ENCODE results near the gene SERINC3. TPM values are rescaled to one million over a fixed set of nuclear protein-coding genes. Genes with fewer than 3 reads are reported as not detected.
A peak's percentile ranks its signal among the peaks of the same experiment; 100 is the strongest.

Gene SERINC3
- polyA plus RNA-seq (118 to 151 TPM (median 145 TPM) in 3 replicates), polyA minus RNA-seq (152 to 382 TPM (median 316 TPM) in 3 replicates)
- polyA plus RNA-seq (2011; ENCODE audit: low read depth): 35.8 TPM
- polyA plus RNA-seq (2011; cell fraction: cytosol; rRNA removed): 82.7 and 125 TPM in 2 replicates
- 184 and 222 TPM in 2 replicates for polyA plus RNA-seq (2011; cell fraction: nucleus; rRNA removed)
- polyA plus RNA-seq (2012; ENCODE audit: low replicate concordance): 67.3 and 95.2 TPM in 2 replicates
- 157 TPM for polyA minus RNA-seq (2011; cell fraction: cytosol; rRNA and poly(A)+ RNA removed)
- 168 and 227 TPM in 2 replicates for polyA minus RNA-seq (2011; cell fraction: nucleus; rRNA and poly(A)+ RNA removed)

DNA sequence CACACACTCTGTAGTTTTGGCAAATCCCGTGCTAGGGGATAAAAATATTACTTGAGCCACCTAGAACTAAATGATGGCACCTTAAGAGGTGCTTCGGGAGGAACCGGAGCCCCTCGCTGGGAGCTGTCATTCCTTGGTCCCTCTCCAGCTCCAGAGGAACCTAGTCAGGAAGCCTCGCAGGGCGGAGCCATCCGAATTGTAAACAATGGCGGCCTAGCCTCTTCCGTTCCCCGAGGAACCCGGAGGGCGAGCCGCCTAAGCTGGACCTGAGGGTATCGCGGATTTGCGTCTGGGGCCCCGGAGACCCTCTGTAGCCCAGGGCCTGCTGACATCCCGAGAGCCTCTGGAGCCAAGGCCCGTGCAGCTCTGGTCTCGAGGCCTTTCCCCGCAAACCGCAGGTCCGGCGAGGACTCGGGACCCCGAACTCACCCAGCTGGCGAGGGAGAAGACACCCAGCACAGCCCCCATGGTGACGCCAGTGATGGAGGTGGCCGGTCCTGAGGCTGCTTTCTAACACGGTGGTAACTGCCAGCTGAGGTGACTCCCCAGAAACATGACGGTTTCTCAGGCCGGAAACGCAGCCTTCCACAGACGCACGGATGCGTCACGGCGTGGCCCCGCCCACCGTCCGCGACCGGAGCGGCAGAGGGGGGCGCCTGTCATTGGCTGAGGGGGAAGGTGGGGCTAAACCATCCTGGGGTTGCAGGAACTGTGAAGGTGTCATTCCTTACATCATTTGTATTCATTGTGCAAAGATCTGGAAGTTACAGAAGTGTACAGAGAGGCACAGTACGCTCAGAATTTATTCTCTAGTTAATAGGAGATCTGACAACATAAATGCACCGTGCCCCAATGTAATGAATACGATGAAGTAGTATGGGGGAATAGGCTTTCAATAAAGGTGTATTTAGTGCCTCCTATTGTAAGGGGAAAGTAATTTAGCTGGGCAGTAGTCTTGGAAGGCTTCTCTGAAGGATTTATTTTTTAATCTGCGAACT, at the start of gene SERINC3:
TSS of gene SERINC3 (minus strand) at position 587 of the 998 bp plus-strand sequence. CDS start at position 468, 119 bp downstream.
- dilution Hi-C loops (cut with MboI; ENCODE audit: extremely low pct_ligation_motif_present, low sequenced_read_pairs): no loop called here
- H2AFZ ChIP-seq (ENCODE audit: control insufficient read depth, low read length): peak within 1 kb of the TSS; percentile 89
- TF ChIP-seq, protein P1, sequence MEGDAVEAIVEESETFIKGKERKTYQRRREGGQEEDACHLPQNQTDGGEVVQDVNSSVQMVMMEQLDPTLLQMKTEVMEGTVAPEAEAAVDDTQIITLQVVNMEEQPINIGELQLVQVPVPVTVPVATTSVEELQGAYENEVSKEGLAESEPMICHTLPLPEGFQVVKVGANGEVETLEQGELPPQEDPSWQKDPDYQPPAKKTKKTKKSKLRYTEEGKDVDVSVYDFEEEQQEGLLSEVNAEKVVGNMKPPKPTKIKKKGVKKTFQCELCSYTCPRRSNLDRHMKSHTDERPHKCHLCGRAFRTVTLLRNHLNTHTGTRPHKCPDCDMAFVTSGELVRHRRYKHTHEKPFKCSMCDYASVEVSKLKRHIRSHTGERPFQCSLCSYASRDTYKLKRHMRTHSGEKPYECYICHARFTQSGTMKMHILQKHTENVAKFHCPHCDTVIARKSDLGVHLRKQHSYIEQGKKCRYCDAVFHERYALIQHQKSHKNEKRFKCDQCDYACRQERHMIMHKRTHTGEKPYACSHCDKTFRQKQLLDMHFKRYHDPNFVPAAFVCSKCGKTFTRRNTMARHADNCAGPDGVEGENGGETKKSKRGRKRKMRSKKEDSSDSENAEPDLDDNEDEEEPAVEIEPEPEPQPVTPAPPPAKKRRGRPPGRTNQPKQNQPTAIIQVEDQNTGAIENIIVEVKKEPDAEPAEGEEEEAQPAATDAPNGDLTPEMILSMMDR (optimal IDR thresholded peaks at IDR 0.05 in 1 of 3, IDR thresholded peaks at IDR 0.05 in 1 of 3, conservative IDR thresholded peaks at IDR 0.05 in 1 of 3; ENCODE audit: extremely low read depth in 1 of 3, insufficient read depth in 2 of 3, low read length in 3 of 3): no peak
- TF ChIP-seq EZH2 (IDR thresholded peaks at IDR 0.05; ENCODE audit: low read length): no peak
- H3K36me3 ChIP-seq (ENCODE audit: control insufficient read depth in 2 of 2, extremely low read depth in 1 of 2, insufficient read depth in 2 of 2, low read length in 2 of 2): no peaks in the 10 kb centered on the region
- H3K4me1 ChIP-seq (ENCODE audit: control insufficient read depth, extremely low read depth, insufficient read depth, low read length): peaks cover 27% of the 10 kb centered on the region
- H3K4me3 ChIP-seq (ENCODE audit: control insufficient read depth in 2 of 3, extremely low read depth in 1 of 3, insufficient read depth in 2 of 3, low read depth in 1 of 3, low read length in 3 of 3): peak within 1 kb of the TSS; percentile 95 to 100 (median 97)
- peak within 1 kb of the TSS; percentile 95 for H3K4me2 ChIP-seq (ENCODE audit: control insufficient read depth, extremely low read depth, insufficient read depth, low read depth, low read length)
- DNase-seq (ENCODE audit: low read depth, low spot score): peak; percentile 45
- FAIRE-seq: peak; percentile 75
- peaks cover 5% of the 10 kb centered on the region for H3K9me1 ChIP-seq (ENCODE audit: control insufficient read depth, extremely low read depth, insufficient read depth, low read length)
- peaks cover 49% of the 10 kb centered on the region for H3K79me2 ChIP-seq (ENCODE audit: control insufficient read depth, insufficient read depth, low read length)
- H3K9ac ChIP-seq (ENCODE audit: control insufficient read depth, extremely low read depth, insufficient read depth, low read length): peak within 1 kb of the TSS; percentile 100
- peaks cover 11% of the 10 kb centered on the region for H4K20me1 ChIP-seq (ENCODE audit: control insufficient read depth, extremely low read depth, insufficient read depth, low read length)
- H3K27me3 ChIP-seq (ENCODE audit: control insufficient read depth, extremely low read depth, insufficient read depth, low read length): no peaks in the 10 kb centered on the region
- H3K9me3 ChIP-seq (ENCODE audit: control insufficient read depth, low read depth, low read length): peaks cover 1% of the 10 kb centered on the region
- peak within 1 kb of the TSS; percentile 100 for H3K27ac ChIP-seq (ENCODE audit: control insufficient read depth, insufficient read depth, low read length)

DNA sequence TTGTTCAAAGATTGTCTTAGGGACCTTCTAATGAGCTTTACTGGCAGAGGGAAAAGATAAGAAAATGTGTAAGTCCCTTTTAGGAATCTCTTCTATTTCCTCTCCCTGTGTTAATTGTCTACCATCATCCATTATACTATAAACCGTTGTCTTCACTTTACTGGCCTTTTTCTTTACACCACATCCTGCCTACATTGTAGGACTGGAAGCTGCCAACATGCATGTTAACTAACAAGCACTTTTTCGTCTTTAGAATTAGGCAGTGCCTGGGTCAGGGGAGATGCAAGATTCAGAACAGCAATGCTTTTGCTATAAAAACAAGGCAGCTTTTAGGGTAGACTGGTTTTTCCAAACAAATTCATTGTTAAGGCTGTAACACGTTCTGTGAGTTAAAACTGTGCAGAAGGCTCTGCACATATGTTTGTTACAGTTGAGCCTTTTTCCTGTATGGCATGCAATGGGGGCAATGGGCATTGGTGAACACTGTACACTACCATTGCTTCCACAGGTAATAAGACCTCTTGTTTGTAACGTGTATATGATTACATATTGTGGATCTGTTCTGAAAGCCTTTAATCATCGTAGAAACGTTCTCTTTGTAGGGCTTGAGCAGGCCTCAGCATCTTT, 49.6 kb upstream of the SERINC3 start:
- DNase-seq (ENCODE audit: low read depth, low spot score) (no peak), FAIRE-seq (no peak)
- Histone ChIP-seq H3K4me1 (ENCODE audit: control insufficient read depth, extremely low read depth, insufficient read depth, low read length) (peaks cover 33% of the 10 kb centered on the region), H3K4me3 (ENCODE audit: control insufficient read depth in 2 of 3, extremely low read depth in 1 of 3, insufficient read depth in 2 of 3, low read depth in 1 of 3, low read length in 3 of 3) (no peak overlapping the region), H3K9me3 (ENCODE audit: control insufficient read depth, low read depth, low read length) (no peaks in the 10 kb centered on the region), H4K20me1 (ENCODE audit: control insufficient read depth, extremely low read depth, insufficient read depth, low read length) (peaks cover 2% of the 10 kb centered on the region), H2AFZ (ENCODE audit: control insufficient read depth, low read length) (no peak overlapping the region), H3K79me2 (ENCODE audit: control insufficient read depth, insufficient read depth, low read length) (no peaks in the 10 kb centered on the region), H3K9ac (ENCODE audit: control insufficient read depth, extremely low read depth, insufficient read depth, low read length) (no peak overlapping the region), H3K36me3 (ENCODE audit: control insufficient read depth in 2 of 2, extremely low read depth in 1 of 2, insufficient read depth in 2 of 2, low read length in 2 of 2) (no peaks in the 10 kb centered on the region), H3K27ac (ENCODE audit: control insufficient read depth, insufficient read depth, low read length) (peak overlapping the region; percentile 99), H3K27me3 (ENCODE audit: control insufficient read depth, extremely low read depth, insufficient read depth, low read length) (no peaks in the 10 kb centered on the region), H3K9me1 (ENCODE audit: control insufficient read depth, extremely low read depth, insufficient read depth, low read length) (no peaks in the 10 kb centered on the region), H3K4me2 (ENCODE audit: control insufficient read depth, extremely low read depth, insufficient read depth, low read depth, low read length) (no peak overlapping the region)
- TF ChIP-seq, protein P1 (optimal IDR thresholded peaks at IDR 0.05 in 1 of 3, IDR thresholded peaks at IDR 0.05 in 1 of 3, conservative IDR thresholded peaks at IDR 0.05 in 1 of 3; ENCODE audit: extremely low read depth in 1 of 3, insufficient read depth in 2 of 3, low read length in 3 of 3): no peak
- no peak for TF ChIP-seq EZH2 (IDR thresholded peaks at IDR 0.05; ENCODE audit: low read length)
- dilution Hi-C loops (cut with MboI; ENCODE audit: extremely low pct_ligation_motif_present, low sequenced_read_pairs): no loop called here
